Naive B cell (primary cell): ENCODE data around the gene HEXIM1. TPM values are rescaled to one million over a fixed set of nuclear protein-coding genes. Genes with fewer than 3 reads are reported as not detected.
A peak's percentile ranks its signal among the peaks of the same experiment; 100 is the strongest.

Experiments used
- ATAC-seq, 2 donors: fragments of 150-1000 bp; cut with Tn5 transposase; 2 replicates each; pipeline ENCODE4 v1.10.0; 2021; ENCODE audit warnings: low read depth in 2 of 2, mild to moderate bottlenecking in 2 of 2, moderate library complexity in 2 of 2
- DNase-seq: peaks from one replicate; pipeline ENCODE4 v3.0.0; 2022
- H3K27ac Mint-ChIP-seq, 6 donors: one replicate each; pipeline ENCODE4 v1.8.0; 2020 to 2022; ENCODE audit warnings: mild to moderate bottlenecking in 6 of 6, mixed read lengths in 6 of 6, moderate library complexity in 5 of 6, inconsistent platforms in 2 of 6
- H3K27me3 Mint-ChIP-seq, 3 donors: one replicate each; pipeline ENCODE4 v1.8.0; 2021 to 2022; ENCODE audit warnings: mixed read lengths in 3 of 3, mild to moderate bottlenecking in 1 of 3
- H3K36me3 Mint-ChIP-seq, 2 donors: one replicate each; pipeline ENCODE4 v1.8.0; 2020 to 2022; ENCODE audit warnings: mixed read lengths in 2 of 2, inconsistent platforms in 1 of 2, mild to moderate bottlenecking in 1 of 2
- H3K4me1 Mint-ChIP-seq, 3 donors: one replicate each; pipeline ENCODE4 v1.8.0; 2020 to 2022; ENCODE audit warnings: mixed read lengths in 3 of 3, inconsistent platforms in 1 of 3, mild to moderate bottlenecking in 1 of 3, moderate library complexity in 1 of 3
- H3K4me3 Mint-ChIP-seq, 8 donors: one replicate each; pipeline ENCODE4 v1.8.0; 2020 to 2022; ENCODE audit warnings: mild to moderate bottlenecking in 8 of 8, mixed read lengths in 8 of 8, moderate library complexity in 8 of 8, inconsistent platforms in 2 of 8
- H3K9me3 Mint-ChIP-seq, 7 donors: one replicate each; pipeline ENCODE4 v1.8.0; 2020 to 2022; ENCODE audit warnings: mixed read lengths in 7 of 7, mild to moderate bottlenecking in 5 of 7, inconsistent platforms in 2 of 7, moderate library complexity in 1 of 7
- polyA plus RNA-seq, 6 donors: library from polyadenylated mRNA; unstranded; fragments of 300-500 nt; fragmentation: Illumina TruSeq; gene quantifications; one replicate each; pipeline ENCODE4 v1.2.3, GENCODE V29; 2021; ENCODE audit warnings: low read depth in 6 of 6

The HEXIM1 gene
- polyA plus RNA-seq, 6 donors from 2014 or later = 3.2 to 5.3 (median 4.1) TPM

DNA sequence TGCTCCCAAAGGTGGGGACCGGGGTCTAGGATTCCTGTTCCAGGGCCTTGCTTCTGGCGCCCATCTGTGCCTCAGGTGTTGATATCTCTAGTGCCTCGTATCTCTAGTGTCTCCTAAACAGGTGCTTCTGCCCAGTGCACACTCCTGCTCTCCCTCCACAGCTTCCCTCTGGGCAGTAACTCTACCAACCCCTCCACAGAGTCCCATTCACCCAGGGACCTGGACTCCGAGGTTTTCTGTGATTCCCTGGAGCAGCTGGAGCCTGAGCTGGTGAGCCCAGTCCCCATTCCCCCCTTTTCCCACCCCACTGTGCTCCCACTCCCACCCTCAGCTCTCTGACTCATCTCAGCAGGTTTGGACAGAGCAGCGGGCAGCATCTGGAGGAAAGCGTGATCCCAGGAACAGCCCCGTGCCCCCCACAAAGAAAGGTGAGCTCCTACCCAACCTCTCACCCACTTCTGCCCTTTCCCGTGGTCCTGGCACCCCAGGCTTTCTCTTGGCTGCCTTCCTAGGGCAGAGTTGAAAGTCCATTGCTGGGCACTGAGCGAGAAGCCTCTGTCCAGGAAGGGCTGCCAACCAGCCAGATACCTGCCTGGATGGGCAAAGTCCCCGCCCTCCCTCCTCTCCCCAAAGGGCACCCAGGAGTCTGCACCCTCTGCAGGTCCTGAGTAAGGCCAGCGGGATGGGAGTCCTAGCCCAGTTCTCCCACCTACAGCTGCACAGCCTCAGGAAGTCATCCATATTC, 10.5 kb upstream of the HEXIM1 start:
- Mint-ChIP-seq H3K27ac (peak overlapping the region in 2 of 6 donors; percentile 19 to 39), H3K27me3 (no peaks in the 10 kb centered on the region), H3K36me3 (peaks cover 0 to 5% of the 10 kb centered on the region in 2 donors), H3K4me3 (peak overlapping the region in 6 of 8 donors; percentile 5 to 80 (median 58)), H3K9me3 (no peaks in the 10 kb centered on the region), H3K4me1 (peaks cover 7 to 33% (median 11%) of the 10 kb centered on the region in 3 donors)
- DNase-seq = no peak
- no peak for ATAC-seq

GRCh38 chr17:45138911-45139532, 9.3 kb upstream of the HEXIM1 start:
- no peaks in the 10 kb centered on the region for H3K27me3 Mint-ChIP-seq
- H3K4me3 Mint-ChIP-seq = peak overlapping the region in 2 of 8 donors; percentile 35 to 64
- DNase-seq = no peak
- peaks cover 0 to 5% of the 10 kb centered on the region in 2 donors for H3K36me3 Mint-ChIP-seq
- peaks cover 15 to 38% (median 19%) of the 10 kb centered on the region in 3 donors for H3K4me1 Mint-ChIP-seq
- ATAC-seq = no peak
- no peaks in the 10 kb centered on the region for H3K9me3 Mint-ChIP-seq
- H3K27ac Mint-ChIP-seq = peak overlapping the region in 1 of 6 donors; percentile 19

GRCh38 chr17:45139533-45139920, 8.7 kb upstream of the HEXIM1 start:
- peaks cover 0 to 5% of the 10 kb centered on the region in 2 donors for H3K36me3 Mint-ChIP-seq
- DNase-seq = no peak
- no peak overlapping the region for H3K27ac Mint-ChIP-seq
- H3K4me1 Mint-ChIP-seq = peaks cover 15 to 39% (median 19%) of the 10 kb centered on the region in 3 donors
- no peak for ATAC-seq
- H3K9me3 Mint-ChIP-seq = no peaks in the 10 kb centered on the region
- H3K27me3 Mint-ChIP-seq = no peaks in the 10 kb centered on the region
- peak overlapping the region in 5 of 8 donors; percentile 4 to 54 (median 30) for H3K4me3 Mint-ChIP-seq

- DNase-seq = no peak
- H3K4me1 Mint-ChIP-seq = peaks cover 28 to 46% (median 46%) of the 10 kb centered on the region in 3 donors
- H3K36me3 Mint-ChIP-seq = peaks cover 0 to 11% of the 10 kb centered on the region in 2 donors
- ATAC-seq = no peak
- H3K27me3 Mint-ChIP-seq = no peaks in the 10 kb centered on the region
- peaks cover 0 to 7% (median 0%) of the 10 kb centered on the region in 7 donors for H3K9me3 Mint-ChIP-seq
- H3K4me3 Mint-ChIP-seq = peak overlapping the region; percentile 82 to 99 (median 90)
- peak overlapping the region in 5 of 6 donors; percentile 44 to 93 (median 89) for H3K27ac Mint-ChIP-seq
Measured at GRCh38 chr17:45143094-45143670, 5.1 kb upstream of the HEXIM1 start.

DNA sequence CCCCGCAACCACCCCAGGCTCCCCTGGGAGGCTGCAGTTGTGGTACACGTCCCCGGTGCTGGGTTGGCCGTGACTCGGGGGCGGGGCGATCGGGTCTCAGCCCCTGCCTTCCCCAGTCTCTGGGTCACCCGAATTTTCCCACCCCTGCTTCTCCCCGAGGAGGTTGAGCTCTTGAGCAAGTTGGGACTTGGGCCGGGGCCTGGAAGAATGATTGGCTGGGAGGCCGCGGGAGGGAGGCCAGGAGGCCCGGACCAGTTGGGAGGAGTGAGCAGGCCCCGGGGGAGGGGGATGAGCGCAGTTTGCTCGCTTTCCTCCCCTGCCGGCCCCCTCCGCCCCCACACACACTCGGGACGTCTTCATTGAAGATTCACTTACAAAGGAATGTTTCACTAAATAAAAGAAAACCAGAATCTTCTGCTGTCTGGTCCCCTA, 4.5 kb upstream of the HEXIM1 start:
- Mint-ChIP-seq H3K9me3 (peaks cover 0 to 9% (median 0%) of the 10 kb centered on the region in 7 donors), H3K27ac (peak overlapping the region; percentile 44 to 93 (median 89)), H3K27me3 (no peaks in the 10 kb centered on the region), H3K36me3 (peaks cover 0 to 11% of the 10 kb centered on the region in 2 donors), H3K4me1 (peaks cover 33 to 52% (median 49%) of the 10 kb centered on the region in 3 donors), H3K4me3 (peak overlapping the region; percentile 82 to 99 (median 90))
- DNase-seq = peak; percentile 60
- peak; percentile 14 to 16 for ATAC-seq

DNA sequence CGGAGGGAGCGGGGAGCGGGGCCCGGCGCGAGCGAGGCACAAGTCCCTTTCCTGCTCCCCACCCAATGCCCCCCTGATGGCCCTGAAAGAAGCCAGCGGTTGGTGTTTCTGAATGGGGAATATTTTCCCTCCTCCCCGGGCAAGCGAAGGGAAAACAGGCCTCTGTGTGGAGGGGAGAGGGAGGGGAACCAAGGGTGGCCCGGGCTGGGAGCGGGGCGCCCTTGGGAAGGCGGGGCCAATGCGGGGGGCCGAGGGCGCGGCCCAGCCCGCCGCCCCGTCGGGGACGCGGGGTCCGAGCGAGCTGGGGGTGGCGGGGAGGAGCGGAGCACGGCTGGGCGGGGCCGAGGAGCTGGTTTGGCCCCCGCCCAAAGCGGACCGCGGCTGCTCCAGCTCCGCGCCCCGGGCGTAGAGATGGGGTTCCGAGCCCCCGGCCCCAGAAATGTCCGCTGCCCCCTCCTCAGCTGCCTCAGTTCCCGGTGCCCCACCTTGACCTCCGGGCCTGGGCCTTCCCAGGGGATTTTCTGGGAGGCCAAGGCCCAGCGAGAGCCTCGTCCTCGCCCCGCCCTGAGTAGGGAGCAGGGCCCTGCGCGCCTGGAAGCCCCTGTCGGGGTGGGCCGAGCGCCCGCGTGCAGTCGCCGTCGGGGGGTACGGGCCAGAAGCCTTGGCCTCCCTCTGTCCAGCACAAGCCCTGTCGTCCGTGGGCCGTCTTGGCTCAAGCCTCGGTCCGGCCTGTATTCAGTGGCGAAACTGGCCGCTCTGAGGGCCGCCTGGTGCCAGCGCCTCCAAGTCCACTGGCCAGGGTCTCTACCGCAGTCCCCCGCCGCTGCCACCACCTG, 3.9 kb upstream of the HEXIM1 start:
- Mint-ChIP-seq H3K27me3 (no peaks in the 10 kb centered on the region), H3K27ac (peak overlapping the region in 5 of 6 donors; percentile 69 to 91 (median 89)), H3K9me3 (peaks cover 0 to 9% (median 0%) of the 10 kb centered on the region in 7 donors), H3K36me3 (peaks cover 0 to 11% of the 10 kb centered on the region in 2 donors), H3K4me3 (peak overlapping the region; percentile 82 to 100 (median 96)), H3K4me1 (peaks cover 38 to 58% (median 54%) of the 10 kb centered on the region in 3 donors)
- DNase-seq (no peak), ATAC-seq (no peak)

GRCh38 chr17:45145035-45145389, 3.3 kb upstream of the HEXIM1 start:
- no peak for DNase-seq
- Mint-ChIP-seq H3K27me3 (no peaks in the 10 kb centered on the region), H3K4me1 (peaks cover 44 to 64% (median 59%) of the 10 kb centered on the region in 3 donors), H3K4me3 (peak overlapping the region; percentile 41 to 100 (median 92)), H3K36me3 (peaks cover 0 to 11% of the 10 kb centered on the region in 2 donors), H3K9me3 (peaks cover 0 to 9% (median 0%) of the 10 kb centered on the region in 7 donors), H3K27ac (peak overlapping the region in 3 of 6 donors; percentile 15 to 76 (median 69))
- ATAC-seq = no peak

GRCh38 chr17:45146166-45146565, 2.1 kb upstream of the HEXIM1 start:
- peak overlapping the region; percentile 21 to 100 (median 98) for H3K4me3 Mint-ChIP-seq
- no peaks in the 10 kb centered on the region for H3K27me3 Mint-ChIP-seq
- H3K27ac Mint-ChIP-seq = peak overlapping the region in 3 of 6 donors; percentile 57 to 100 (median 60)
- H3K9me3 Mint-ChIP-seq = peaks cover 0 to 9% (median 0%) of the 10 kb centered on the region in 7 donors
- H3K4me1 Mint-ChIP-seq = peaks cover 45 to 71% (median 64%) of the 10 kb centered on the region in 3 donors
- peaks cover 0 to 7% of the 10 kb centered on the region in 2 donors for H3K36me3 Mint-ChIP-seq
- no peak for DNase-seq
- no peak for ATAC-seq

DNA sequence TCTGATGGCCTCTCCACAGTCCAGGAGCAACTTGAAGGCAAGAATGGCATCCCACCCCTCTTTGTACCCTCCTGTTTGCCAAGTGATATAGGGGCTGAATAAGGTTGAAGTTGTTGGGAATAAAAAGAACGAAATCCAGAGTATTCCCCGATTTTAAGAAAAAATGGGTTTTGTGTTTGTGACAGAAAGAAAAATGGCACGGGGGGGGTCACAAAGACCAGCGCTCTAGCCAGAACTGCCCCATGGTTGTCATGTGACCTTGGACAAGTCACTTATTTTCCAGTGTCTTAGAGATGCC, 1.7 kb upstream of the HEXIM1 start:
- H3K36me3 Mint-ChIP-seq = peaks cover 0 to 6% of the 10 kb centered on the region in 2 donors
- H3K4me3 Mint-ChIP-seq = peak overlapping the region; percentile 96 to 100 (median 98)
- DNase-seq = no peak
- no peaks in the 10 kb centered on the region for H3K27me3 Mint-ChIP-seq
- ATAC-seq = no peak
- H3K27ac Mint-ChIP-seq = peak overlapping the region in 5 of 6 donors; percentile 90 to 100 (median 99)
- H3K4me1 Mint-ChIP-seq = peaks cover 46 to 75% (median 68%) of the 10 kb centered on the region in 3 donors
- peaks cover 0 to 9% (median 0%) of the 10 kb centered on the region in 7 donors for H3K9me3 Mint-ChIP-seq

- Mint-ChIP-seq H3K4me3 (peak overlapping the region; percentile 96 to 100 (median 98)), H3K27me3 (no peaks in the 10 kb centered on the region), H3K9me3 (peaks cover 0 to 9% (median 0%) of the 10 kb centered on the region in 7 donors), H3K36me3 (peaks cover 0 to 6% of the 10 kb centered on the region in 2 donors), H3K4me1 (peaks cover 49 to 78% (median 73%) of the 10 kb centered on the region in 3 donors), H3K27ac (peak overlapping the region; percentile 99 to 100 (median 100))
- DNase-seq (no peak), ATAC-seq (peak; percentile 7 to 10)
Measured at GRCh38 chr17:45146890-45147580, 1.2 kb upstream of the HEXIM1 start.

DNA sequence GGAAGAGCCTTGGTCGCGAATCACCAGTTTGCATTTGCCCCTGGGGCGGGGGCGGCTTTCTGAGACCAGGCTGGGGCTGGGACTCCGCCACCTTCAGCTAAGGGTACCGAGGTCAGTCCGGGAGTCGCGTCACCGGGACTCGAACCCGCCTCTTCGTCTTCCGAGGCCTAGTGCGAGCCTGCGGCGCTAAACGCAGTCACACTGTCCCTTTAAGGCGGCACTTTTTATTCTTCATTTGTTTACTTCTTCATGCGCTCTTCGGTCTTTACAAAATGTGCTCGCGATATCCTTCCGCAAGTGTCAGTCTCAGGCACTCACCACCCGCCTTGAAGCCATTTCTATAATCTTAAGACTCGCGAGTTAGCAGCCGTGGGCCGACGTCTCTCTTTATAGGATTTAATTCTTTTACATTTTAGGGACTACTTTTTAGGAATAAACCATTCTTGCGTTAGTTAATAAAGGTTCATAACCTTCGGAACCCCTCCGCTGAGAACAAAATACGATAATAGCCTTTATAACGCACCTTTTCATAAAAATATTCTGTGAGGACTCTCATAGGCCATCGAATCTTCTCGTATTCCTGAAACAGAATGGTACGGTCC, 593 bp upstream of the HEXIM1 start:
- DNase-seq (peak; percentile 83), ATAC-seq (peak; percentile 38 to 42)
- Mint-ChIP-seq H3K9me3 (peaks cover 0 to 9% (median 0%) of the 10 kb centered on the region in 7 donors), H3K36me3 (peaks cover 0 to 6% of the 10 kb centered on the region in 2 donors), H3K27ac (peak overlapping the region; percentile 99 to 100 (median 100)), H3K4me1 (peaks cover 49 to 78% (median 71%) of the 10 kb centered on the region in 3 donors), H3K4me3 (peak overlapping the region; percentile 96 to 100 (median 98)), H3K27me3 (no peaks in the 10 kb centered on the region)
